Fibroblast of skin of back (primary cell): ENCODE data around the gene VDAC1.
"Not testable (repeated sequence)": the region's sequence is repeated elsewhere in the genome, so short reads cannot be mapped to it uniquely, and the experiment has no call there.

ENCODE experiments used
- DNase-seq: peaks from one replicate; pipeline ENCODE4 v3.0.0-alpha.2; 2013

VDAC1 gene

DNA sequence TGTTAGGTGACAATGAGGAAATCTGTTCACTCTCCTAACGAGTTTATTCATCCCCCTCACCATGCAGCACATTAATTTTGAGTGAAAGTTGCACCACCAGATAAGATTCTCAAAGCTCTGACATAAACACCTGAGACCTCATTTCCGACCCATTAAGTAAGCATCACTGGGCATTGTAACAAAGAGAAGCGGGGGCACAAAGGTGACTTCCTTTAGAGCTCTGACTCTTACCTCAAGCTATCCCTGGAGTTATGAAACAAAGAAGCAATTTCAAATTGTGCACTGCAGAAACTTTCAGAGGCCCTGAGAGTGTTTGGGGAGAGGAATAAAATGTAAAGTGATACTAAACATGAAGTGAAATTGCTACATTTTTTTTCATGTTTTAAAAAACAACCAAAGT is 65.8 kb downstream of the VDAC1 start:
- no peak for DNase-seq

- DNase-seq: no peak
Measured at GRCh38 chr5:133938039-133938821, 66.5 kb downstream of the VDAC1 start.

DNA sequence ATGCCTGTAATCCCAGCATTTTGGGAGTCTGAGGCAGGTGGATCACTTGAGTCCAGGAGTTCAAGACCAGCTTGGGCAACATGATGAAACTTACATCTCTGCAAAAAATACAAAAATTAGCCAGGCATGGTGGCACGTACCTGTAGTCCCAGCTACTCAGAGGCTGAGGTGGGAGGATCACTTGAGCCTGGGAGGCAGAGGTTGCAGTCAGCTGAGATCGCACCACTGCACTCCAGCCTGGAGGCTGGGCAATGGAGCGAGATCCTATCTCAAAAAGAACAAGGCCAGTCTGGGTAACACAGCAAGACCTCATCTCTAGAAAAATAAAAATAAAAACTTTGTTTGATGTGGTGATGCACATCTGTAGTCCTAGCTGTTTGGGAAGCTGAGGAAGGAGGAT is 67.1 kb downstream of the VDAC1 start:
- DNase-seq: not testable (repeated sequence)

DNA sequence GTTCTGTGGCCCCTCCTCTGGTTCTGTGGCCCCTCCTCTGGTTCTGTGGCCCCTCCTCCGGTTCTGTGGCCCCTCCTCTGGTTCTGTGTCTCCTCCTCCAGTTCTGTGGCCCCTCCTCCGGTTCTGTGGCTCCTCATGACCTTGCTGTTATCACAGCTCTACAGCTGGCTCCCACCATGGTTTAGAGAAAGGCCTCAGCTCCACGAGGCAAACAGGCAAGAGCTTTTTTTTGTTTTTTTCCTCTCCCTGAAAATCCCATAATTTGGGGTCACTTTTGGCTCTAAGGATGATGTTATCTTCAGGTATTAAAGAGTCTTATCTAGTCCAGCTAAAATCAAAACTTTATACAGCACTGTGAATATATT is 68.1 kb downstream of the VDAC1 start:
- no peak for DNase-seq

DNA sequence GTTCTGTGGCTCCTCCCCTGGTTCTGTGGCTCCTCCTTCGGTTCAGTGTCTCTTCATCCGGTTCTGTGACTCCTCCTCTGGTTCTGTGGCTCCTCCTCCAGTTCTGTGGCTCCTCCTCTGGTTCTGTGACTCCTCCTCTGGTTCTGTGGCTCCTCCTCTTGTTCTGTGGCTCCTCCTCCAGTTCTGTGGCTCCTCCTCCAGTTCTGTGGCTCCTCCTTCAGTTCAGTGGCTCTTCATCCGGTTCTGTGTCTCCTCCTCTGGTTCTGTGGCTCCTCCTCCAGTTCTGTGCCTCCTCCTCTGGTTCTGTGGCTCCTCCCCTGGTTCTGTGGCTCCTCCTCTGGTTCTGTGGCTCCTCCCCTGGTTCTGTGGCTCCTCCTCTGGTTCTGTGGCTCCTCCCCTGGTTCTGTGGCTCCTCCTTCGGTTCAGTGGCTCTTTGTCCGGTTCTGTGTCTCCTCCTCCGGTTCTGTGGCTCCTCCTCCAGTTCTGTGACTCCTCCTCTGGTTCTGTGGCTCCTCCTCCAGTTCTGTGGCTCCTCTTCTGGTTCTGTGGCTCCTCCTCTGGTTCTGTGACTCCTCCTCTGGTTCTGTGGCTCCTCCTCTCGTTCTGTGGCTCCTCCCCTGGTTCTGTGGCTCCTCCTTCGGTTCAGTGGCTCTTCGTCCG is 68.7 kb downstream of the VDAC1 start:
- DNase-seq: not testable (repeated sequence)

GRCh38 chr5:133935667-133935940 is 69.2 kb downstream of the VDAC1 start:
- DNase-seq: no peak

DNA sequence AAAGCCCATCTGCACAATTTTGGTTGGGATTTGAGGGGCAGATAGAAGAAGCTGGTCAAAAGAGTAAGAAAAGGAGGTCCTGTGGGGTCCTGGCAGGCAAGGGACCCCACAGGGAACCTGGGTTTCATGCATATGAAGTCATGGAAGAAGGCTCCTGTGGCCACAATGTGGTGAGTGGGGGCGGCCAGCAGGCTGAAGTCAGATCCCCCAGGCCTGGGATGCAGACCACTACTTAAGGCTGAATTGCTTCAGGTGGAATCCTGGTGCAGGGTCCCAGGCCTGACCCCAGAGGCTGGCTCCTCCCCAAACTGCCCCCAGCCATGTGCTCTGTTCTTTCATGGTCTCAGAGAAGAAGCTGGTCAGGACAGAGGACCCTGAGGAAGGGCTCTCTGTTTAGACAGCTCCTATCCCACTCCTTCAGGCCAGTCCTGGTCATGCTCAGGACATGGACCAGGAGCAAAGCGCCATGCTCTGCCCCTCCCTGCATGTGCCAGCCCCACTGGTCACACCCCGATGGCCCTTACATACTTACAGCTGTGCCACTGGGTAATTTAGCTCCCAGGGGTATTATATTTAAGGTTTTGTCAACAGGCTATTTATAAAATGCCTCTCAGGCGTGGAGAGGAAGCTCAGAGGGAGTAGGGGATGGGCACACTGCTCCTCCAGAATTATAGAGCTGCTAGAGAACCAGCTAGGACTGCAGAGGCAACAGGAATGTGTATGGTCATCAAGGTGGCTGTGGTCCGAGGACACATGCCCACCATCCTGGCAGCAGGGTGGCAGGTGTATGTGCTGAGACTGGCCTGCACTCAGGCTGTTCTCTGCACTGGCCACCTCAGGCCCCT is 69.7 kb downstream of the VDAC1 start:
- no peak for DNase-seq

DNA sequence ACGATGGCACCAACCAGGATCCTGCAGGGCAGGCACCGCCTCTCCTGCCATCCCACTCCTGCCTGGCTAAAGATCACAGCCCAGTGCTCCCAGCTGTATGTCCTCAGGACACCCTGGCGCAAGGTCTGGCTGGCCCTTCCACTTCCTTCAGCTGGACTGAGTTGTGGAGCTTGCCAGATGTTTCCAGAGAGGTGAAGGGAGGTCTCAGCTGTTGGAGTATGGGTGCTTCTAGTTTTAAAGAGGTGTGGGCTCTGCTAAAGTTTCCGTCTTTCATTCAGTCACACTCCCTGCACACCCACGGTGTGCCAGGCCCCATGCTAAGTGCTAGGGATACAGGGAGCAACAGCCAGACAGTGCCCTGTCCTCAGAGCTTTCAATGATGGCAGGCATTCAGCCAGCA is 70.5 kb downstream of the VDAC1 start:
- DNase-seq: no peak

- DNase-seq: no peak
Measured at GRCh38 chr5:133933670-133934295, 71.0 kb downstream of the VDAC1 start.

DNA sequence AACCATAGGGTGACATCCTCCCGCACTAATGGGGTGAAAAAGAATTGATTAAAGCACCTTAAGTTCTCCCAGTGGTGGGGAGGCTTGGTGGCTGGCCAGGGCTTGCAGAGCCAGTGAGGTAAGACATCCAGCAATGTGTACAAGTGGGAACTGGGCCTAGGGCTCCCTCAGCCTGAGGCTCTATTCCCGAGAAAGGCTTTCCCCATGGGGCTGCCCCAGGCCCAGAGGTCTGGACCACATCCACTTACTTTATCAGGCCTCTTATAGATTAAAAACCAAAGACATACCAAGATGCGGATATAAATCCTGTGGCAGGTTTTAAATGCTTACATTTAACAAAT is 71.6 kb downstream of the VDAC1 start:
- DNase-seq: no peak

DNA sequence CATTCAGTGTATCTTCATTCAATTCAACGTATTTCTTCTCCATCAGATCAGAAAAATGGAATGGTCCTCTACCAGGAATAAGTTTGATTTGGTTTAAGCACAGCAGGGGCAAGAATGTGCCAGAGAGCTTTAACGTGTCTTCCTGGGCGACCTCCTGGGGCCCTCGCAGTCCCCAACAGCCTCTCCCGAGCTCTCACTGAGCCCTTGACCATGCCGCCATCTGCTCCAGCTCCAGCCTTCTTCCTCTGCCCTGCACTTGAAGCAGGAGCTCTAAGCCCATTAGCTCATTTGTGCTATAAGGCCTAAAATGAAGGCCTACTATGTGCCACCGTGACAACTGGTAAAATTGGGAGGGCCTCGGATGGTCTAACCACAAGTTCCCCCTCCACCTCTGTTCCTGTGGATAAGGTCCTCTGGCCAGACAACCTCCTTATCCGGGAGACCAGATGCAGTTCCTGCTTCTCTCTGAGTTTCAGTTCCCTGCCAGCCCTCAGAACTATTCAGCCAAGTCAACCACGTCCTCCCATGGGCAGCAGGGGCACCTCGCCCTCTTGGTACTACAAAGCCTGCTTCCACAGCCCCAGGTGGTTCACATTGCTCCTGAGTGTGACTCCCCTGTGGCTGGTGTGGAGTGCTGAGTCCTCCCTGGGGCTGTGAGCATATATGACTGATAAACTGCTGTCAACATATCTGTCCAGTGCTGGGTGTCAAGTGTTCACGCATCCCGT is 72.2 kb downstream of the VDAC1 start:
- DNase-seq: no peak

DNA sequence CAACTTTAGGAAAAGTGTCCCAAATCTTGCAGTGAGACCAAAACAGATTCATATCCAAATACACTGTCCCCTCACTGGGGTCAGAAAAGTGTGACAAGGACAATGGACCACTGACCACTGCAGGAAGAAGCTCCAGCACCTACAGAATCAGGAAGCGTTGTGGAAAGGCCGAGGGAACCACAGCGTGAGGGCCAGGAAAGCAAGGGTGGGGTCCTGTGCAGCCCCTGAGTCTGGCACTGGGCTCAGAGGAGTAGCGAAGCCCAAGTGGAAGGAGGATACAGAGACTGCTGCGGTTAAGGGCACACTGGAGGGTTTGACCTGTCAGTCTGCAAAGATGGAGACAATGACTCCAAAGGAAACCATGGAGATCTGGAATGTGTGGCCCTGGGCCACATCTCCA is 73.2 kb downstream of the VDAC1 start:
- no peak for DNase-seq

- DNase-seq: no peak
Measured at GRCh38 chr5:133930813-133931090, 74.0 kb downstream of the VDAC1 start.

- peak; percentile 75 for DNase-seq
Measured at GRCh38 chr5:133930061-133930812, 74.5 kb downstream of the VDAC1 start.

DNA sequence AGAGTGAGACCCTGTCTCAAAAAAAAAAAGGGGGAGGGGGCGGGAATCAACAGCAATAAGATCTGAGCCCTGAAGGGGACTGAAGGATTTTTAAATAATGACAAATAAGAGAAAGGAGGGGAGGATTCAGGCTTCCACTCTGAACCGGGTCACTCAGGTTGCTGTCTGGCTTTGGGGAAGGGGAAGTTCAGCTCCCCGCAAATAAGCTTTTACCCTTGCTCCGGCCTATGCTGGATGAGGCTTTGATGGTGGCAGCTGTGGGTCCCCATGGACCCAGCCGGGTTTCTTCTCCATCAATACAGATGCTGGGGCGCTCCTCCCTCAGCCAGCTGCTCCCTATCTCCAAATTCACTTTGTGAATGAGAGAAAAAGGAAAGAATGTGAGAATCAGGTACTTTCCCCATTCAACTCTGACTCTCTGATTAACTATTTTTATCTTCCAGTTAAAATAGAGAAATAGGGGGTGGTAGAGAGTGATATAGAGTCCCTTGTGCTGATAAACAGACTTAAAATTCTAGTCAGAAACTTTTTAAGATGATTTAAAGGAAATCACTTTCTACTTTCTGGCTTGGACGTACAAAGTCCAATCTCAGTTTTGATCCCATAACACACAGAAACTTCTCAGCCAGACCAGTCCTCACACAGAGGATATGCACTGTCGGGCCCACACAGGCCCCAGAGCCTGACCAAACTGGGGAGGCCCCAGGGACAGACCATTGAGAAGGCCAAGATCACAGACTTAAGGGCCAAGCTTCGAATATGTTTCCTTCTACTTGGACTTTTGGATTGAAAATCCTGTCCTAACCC is 76.0 kb downstream of the VDAC1 start:
- DNase-seq: no peak

DNA sequence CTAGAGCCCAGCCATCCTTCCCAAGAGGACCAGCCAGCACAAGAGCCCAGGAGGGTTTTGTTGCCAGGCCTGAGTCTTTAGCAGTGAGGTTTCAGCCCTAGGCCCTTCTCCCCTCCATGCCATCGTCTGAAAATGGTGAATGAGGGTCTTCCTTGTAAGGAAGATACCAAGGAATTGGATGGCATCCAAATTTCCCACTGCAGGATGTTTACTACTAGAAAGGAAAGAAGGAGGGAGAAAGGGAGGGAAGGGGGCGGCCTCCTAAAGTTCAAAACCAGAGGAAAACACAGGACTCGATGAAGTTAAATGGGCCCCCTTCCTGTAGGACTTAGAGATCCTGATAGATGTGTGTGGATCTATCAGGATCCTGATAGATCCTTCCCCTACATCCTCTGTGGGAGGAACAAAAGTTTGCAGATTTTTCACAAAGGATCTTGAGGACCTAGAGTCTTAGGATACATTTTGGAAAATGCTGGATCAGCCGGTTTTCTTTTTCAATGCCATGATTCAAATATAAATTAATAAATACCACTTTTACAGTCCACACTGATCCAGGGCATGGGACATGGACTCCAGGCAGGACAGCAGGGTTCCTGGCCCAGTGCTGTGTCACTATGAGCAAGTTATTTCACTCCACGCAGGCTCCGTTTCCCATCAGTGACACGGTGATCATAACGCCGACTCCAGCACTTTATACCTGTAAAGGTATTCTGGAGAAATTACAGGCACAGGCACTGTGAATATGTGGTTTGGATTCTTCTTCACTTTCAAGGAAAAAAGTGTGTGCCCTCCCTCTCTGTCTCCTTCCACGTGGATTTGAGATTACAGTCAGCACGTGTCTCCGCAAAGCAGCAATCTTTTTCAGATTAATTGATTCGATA is 77.2 kb downstream of the VDAC1 start:
- no peak for DNase-seq

- no peak for DNase-seq
Measured at GRCh38 chr5:133926489-133927299, 78.1 kb downstream of the VDAC1 start.

GRCh38 chr5:133925866-133926488 is 78.8 kb downstream of the VDAC1 start:
- peak; percentile 34 for DNase-seq

GRCh38 chr5:133925269-133925668 is 79.5 kb downstream of the VDAC1 start:
- no peak for DNase-seq
